OCI-M2 (cell line): ENCODE measurements around the gene UGT1A3.

Experiments used
- DNase-seq: peaks from one replicate; lab custom pipeline; 2025; ENCODE audit not compliant: unreplicated experiment; lab: John Stamatoyannopoulos, UW

UGT1A3 gene

DNA sequence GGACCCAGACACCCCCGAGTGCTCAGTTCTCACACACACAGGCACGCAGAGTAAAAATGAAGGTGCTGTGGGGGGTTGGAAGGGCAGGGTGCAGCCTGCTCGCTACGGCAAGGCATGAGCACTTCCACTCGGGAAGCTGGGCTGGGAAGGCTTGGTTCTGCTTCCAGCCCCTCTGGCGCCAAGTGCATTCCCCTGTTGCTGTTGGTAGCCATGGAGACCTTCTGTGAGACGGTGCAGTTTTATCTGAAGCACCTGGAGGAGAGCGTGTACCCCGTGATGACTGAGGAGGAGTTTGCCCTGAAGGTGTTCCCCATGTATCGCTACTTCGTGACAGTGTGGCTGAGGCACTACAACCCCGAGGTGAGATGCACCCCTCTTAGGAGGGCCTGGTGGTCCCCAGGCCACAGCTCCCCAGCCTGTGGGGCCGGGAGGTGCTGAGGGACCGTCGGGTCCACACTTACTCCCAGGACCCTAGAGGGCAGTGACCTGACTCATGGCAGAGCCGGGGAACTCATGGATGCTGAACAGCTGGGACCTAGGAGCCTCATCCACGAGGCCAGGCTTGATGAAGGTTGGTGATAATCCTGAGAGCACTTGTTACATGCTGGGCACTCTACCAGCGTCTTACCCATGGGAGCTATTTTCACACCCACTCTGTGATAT is 64.8 kb downstream of the UGT1A3 start:
- no peak for DNase-seq

GRCh38 chr2:233794128-233794658 is 65.4 kb downstream of the UGT1A3 start:
- DNase-seq: no peak

GRCh38 chr2:233795735-233796171 is 66.9 kb downstream of the UGT1A3 start:
- no peak for DNase-seq

GRCh38 chr2:233796254-233796653 is 67.4 kb downstream of the UGT1A3 start:
- DNase-seq: no peak

- no peak for DNase-seq
Observed at GRCh38 chr2:233798335-233799086, 69.7 kb downstream of the UGT1A3 start.

DNA sequence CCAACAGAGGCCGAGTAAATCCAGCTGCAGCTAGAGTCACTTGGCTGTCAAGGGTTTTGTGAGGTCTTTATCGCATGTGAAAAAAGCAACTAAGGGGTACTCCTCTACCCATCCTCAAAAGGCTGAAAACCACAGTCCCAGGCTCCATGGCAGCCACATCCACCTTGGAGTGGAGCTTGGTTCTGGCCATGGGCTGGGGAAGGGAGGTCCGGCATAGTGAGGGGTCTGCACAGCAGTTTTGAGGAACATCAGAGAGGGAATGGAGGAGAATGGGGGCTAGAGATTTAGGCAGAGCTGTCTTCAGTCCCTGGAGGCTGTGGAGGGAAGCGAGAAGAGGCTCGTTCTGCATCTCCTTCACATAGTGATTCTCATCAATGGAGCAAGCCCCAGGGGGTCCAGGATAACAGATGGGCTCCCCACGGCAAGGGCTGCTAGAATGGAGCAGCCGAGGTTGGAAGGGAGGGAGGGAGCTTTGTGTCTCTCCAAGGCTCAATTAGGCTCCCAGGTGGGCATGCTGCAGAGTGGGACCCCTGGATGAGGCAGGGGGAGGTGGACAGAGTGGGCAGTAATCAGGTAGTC is 70.3 kb downstream of the UGT1A3 start:
- DNase-seq: no peak

- DNase-seq: no peak
Observed at GRCh38 chr2:233799716-233800115, 70.9 kb downstream of the UGT1A3 start.

GRCh38 chr2:233800208-233800607 is 71.4 kb downstream of the UGT1A3 start:
- no peak for DNase-seq

GRCh38 chr2:233801357-233802131 is 72.7 kb downstream of the UGT1A3 start:
- no peak for DNase-seq

DNA sequence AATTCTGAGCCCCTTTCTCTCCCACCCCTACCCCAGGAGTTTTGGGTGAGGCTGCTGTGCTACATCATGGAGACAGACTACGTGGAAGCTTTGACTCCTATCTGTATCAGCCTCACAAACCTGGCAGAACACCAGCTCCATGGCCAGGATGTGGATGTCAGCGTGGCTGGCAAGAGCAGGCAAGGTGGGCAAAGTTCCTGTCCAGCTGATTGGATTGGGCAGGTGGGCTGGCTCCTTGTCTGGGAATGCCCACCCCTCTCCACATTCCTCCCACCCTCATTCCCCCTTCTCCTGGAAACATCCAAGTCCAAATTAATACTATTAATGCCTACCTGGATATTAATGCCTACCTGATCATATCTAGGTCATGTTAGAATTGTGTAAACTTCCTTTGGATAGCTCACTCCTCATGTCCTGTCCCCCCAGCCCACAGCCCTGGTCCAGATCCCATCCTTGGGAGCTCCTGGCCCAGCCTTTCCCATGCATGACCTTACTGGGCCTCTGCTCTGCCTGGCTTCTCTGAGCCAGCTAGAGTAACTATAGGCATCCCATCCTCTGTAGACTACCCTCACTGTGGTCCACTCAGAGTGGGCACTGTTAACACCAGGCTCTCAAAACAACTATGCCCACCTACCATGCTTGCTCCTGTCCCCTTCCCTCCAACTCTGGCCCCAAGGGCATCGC is 73.4 kb downstream of the UGT1A3 start:
- no peak for DNase-seq

GRCh38 chr2:233803292-233803911 is 74.6 kb downstream of the UGT1A3 start:
- no peak for DNase-seq

DNA sequence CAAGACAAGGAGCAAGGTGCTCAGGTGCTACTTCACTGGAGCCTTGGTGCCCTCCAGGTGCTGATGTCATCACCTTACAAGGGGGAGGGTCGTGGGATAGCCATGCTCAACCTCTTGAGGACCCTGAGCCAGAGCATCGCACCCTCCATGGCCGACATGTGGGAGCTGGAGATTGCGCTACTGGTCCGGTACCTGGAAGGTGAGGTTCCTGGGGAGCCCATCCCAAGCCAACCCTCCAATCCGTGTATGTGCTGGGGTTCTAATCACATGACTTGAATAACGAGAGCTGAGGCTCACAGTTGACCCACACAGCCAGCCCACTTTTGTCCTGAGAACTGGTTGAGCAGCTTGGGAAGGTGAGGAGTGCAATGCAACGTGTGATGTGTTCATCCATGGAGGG is 75.2 kb downstream of the UGT1A3 start:
- DNase-seq: no peak

DNA sequence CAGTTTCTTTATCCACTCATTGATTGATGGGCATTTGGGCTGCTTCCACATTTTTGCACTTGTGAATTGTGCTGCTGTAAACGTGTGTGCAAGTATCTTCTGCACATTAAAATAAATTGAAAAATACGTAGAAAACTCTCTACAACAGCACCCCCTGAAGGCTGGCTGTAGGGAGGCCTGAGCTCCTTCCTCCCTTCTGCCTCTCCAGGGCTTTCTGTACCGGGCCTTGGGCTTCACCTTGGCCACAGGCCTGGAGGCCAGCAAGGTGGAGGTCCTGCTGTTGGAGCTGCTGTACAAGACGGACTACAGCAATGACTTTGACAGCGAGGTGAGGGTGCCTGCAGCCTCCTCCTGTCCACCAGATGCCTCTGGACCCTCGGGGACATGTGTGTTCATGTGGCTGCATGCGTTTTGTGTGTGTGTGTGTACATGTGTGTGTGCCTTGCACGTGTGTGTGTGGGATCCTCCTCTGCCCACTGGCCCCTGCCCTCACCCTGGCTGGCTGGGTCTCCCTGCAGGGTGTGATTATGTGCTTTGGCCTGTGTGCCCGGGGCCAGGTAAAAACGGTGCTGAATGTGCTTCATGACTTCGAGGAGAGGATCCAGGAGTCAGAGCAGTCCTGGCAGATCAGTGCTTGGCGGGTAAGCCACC is 78.5 kb downstream of the UGT1A3 start:
- DNase-seq: no peak

GRCh38 chr2:233807966-233808935 is 79.4 kb downstream of the UGT1A3 start:
- no peak for DNase-seq

GRCh38 chr2:233810385-233810784 is 81.5 kb downstream of the UGT1A3 start:
- DNase-seq: no peak

DNA sequence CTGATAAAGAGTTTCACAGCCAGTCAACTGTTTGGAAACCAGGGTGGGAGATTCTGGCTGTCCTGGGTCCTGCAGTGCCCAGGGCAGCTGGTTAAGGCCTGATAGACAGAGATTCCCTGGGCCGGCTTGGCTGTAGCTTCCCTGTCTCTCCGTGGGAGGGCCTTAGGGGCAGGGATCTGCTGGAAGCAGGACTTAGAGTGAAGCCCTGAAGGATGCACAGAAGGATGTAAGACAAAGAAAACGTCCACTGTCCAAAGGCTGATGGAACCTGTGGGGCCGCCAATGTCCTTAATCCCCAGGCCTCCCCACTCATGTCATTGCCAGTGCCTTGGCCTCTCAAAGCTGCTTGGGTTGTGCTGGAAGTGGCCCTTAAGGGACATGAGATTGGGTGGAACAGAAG is 82.2 kb downstream of the UGT1A3 start:
- DNase-seq: no peak

GRCh38 chr2:233811732-233812131 is 82.9 kb downstream of the UGT1A3 start:
- no peak for DNase-seq

DNA sequence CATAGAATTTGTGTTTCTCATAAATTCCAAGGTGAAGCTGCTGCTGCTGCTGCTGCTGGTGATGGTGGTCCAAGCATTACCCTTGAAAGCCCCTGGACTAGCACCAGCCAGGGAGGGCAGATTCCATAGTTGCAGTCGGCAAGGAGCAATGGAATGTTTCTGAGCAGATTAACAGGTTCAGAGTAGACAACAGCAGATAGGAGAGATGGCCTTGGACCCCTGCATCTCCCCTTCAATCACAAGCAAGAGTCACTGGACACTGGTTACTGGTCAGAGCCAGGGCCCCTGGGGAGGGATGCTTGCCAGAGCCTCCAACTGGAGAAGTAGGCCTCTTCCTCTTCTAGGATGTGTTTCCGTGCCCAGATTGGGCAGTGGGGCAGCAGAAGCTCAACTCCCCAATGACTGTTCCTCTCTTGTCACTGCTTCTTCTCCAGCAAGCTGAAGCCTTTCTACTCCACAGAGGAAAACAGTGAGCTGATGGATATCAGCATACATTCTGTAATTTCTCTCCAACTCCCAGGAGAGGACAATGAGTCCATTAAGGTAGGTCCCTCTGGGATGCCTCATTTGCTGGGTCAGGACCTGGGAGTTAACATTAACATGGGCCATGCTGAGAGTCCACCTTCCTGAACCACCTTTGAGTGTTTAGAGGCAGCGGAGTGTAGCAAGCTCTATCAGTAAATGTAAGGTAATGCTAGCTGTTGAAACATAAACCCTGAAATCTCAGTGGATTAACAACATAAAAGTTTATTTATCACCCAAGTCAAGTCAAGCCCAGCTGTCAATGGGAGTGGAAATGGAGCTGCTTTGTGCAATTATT is 84.6 kb downstream of the UGT1A3 start:
- no peak for DNase-seq
